WTC11 (cell line): ENCODE results near the gene PCSK5.

Source experiments
- ATF1 ChIP-seq: sonication (generic); formaldehyde crosslinking; IDR thresholded peaks from 2 replicates; pipeline ENCODE4 v1.8.1; 2023; ENCODE audit warnings: mild to moderate bottlenecking, moderate library complexity, missing genetic modification reagents
- ESRRA ChIP-seq: sonication (generic); formaldehyde crosslinking; IDR thresholded peaks from 2 replicates; pipeline ENCODE4 v1.8.1; 2022; ENCODE audit warnings: mild to moderate bottlenecking, missing genetic modification reagents, borderline replicate concordance
- ETV6 ChIP-seq: sonication (generic); formaldehyde crosslinking; IDR thresholded peaks from 2 replicates; pipeline ENCODE4 v1.8.1; 2022; ENCODE audit warnings: mild to moderate bottlenecking, missing genetic modification reagents
- FOXK1 ChIP-seq: sonication (generic); formaldehyde crosslinking; IDR thresholded peaks from 2 replicates; pipeline ENCODE4 v1.8.0; 2022; ENCODE audit warnings: mild to moderate bottlenecking, moderate library complexity, missing genetic modification reagents
- JUN ChIP-seq: sonication (generic); formaldehyde crosslinking; IDR thresholded peaks from 2 replicates; pipeline ENCODE4 v1.8.0; 2023; ENCODE audit warnings: mild to moderate bottlenecking, missing genetic modification reagents
- NR1H2 ChIP-seq: sonication (generic); formaldehyde crosslinking; IDR thresholded peaks from 2 replicates; pipeline ENCODE4 v1.9.0; 2021; ENCODE audit warnings: mild to moderate bottlenecking, moderate library complexity, missing genetic modification reagents
- TCF7 ChIP-seq: sonication (generic); formaldehyde crosslinking; IDR thresholded peaks from 2 replicates; pipeline ENCODE4 v1.8.0; 2022; ENCODE audit warnings: mild to moderate bottlenecking, low read depth, missing genetic modification reagents, moderate library complexity
- ZNF121 ChIP-seq: sonication (generic); formaldehyde crosslinking; IDR thresholded peaks from 2 replicates; pipeline ENCODE4 v1.8.0; 2023; ENCODE audit warnings: missing genetic modification reagents
- ZNF138 ChIP-seq: sonication (generic); formaldehyde crosslinking; conservative IDR thresholded peaks from 2 replicates; pipeline ENCODE4 v1.8.1; 2022; ENCODE audit warnings: mild to moderate bottlenecking, moderate library complexity, missing genetic modification reagents
- ZNF396 ChIP-seq: fragments of 250-450 bp; sonication (Bioruptor Pico); IDR thresholded peaks from 2 replicates; pipeline ENCODE4 v1.8.0; 2021; ENCODE audit warnings: mild to moderate bottlenecking, moderate library complexity, borderline replicate concordance
- TF ChIP-seq, protein P1 (sequence below): sonication (generic); formaldehyde crosslinking; IDR thresholded peaks from 2 replicates; pipeline ENCODE4 v1.8.1; 2022; ENCODE audit warnings: low read depth, mild to moderate bottlenecking, moderate library complexity, missing genetic modification reagents, borderline replicate concordance
- TF ChIP-seq, protein P2 (sequence below): fragments of 200-600 bp; IDR thresholded peaks from 2 replicates; pipeline ENCODE4 v1.8.0; 2022; ENCODE audit warnings: antibody characterized with exemption

DNA sequence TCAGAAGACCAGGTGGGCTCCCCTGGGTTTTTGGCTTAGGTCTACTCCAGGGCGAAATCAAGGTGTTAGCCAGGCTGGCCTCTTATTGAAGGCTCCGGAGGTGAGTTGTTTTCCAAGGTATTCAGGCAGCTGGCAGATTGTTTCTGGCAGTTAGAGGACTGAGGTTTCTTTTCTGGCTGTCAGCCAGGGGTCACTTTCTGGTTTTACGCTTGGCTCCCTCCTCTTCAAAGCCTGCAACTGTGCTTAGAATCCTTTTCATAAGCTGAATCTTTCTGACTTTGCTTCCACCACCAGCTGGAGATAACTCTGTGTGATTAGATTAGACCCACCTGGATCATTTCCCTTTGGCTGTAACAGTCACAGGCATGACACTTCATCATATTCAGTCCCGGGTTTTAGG is 479.1 kb downstream of the PCSK5 start:
- TF ChIP-seq FOXK1 (CRISPR knock-in tag) (no peak), ATF1 (CRISPR knock-in tag) (no peak), JUN (CRISPR knock-in tag) (no peak), ZNF396 (CRISPR knock-in tag) (no peak), NR1H2 (CRISPR knock-in tag) (no peak), ETV6 (CRISPR knock-in tag) (no peak), TCF7 (CRISPR knock-in tag) (no peak), ZNF138 (CRISPR knock-in tag) (no peak), ZNF121 (CRISPR knock-in tag) (no peak), ESRRA (CRISPR knock-in tag) (no peak)
- TF ChIP-seq, protein P1, sequence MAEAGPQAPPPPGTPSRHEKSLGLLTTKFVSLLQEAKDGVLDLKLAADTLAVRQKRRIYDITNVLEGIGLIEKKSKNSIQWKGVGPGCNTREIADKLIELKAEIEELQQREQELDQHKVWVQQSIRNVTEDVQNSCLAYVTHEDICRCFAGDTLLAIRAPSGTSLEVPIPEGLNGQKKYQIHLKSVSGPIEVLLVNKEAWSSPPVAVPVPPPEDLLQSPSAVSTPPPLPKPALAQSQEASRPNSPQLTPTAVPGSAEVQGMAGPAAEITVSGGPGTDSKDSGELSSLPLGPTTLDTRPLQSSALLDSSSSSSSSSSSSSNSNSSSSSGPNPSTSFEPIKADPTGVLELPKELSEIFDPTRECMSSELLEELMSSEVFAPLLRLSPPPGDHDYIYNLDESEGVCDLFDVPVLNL (CRISPR knock-in tag) = no peak
- TF ChIP-seq, protein P2, sequence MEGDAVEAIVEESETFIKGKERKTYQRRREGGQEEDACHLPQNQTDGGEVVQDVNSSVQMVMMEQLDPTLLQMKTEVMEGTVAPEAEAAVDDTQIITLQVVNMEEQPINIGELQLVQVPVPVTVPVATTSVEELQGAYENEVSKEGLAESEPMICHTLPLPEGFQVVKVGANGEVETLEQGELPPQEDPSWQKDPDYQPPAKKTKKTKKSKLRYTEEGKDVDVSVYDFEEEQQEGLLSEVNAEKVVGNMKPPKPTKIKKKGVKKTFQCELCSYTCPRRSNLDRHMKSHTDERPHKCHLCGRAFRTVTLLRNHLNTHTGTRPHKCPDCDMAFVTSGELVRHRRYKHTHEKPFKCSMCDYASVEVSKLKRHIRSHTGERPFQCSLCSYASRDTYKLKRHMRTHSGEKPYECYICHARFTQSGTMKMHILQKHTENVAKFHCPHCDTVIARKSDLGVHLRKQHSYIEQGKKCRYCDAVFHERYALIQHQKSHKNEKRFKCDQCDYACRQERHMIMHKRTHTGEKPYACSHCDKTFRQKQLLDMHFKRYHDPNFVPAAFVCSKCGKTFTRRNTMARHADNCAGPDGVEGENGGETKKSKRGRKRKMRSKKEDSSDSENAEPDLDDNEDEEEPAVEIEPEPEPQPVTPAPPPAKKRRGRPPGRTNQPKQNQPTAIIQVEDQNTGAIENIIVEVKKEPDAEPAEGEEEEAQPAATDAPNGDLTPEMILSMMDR = no peak
